Measurements from ENCODE around the gene FGB. TPM values are rescaled to one million over a fixed set of nuclear protein-coding genes. Genes with fewer than 3 reads are reported as not detected.
A peak's percentile ranks its signal among the peaks of the same experiment; 100 is the strongest.

The FGB gene
- total and polyA plus RNA-seq, 9 of the 15 experiments (the other 6 are each of a cell fraction or from before 2014, with no cell fraction given): 0.07 to 1.9 (median 0.13) TPM; not detected in 6

DNA sequence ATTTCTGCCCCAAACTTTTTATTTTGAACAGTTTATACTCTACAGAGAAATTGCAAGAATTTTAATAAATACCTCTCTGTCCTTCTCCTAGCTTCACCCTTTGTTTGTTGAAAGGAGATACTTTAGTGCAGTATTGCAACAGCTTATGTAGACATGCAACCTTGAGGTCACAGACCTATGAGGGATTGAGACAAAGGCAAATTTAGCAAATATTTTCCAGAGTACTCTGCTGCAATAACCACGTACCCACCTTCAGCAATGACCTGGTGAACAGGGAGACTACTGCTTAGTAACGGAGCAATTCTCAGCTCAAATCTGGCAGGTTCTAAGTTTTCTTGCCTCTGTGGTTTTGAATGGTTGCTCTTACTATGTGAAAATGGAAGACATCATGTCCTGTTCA is 14.5 kb downstream of the FGB start:
- H3K9ac ChIP-seq (ENCODE audit: insufficient read depth in 1 of 2, low read depth in 2 of 2, low read length in 2 of 2): no peak overlapping the region
- H2AFZ ChIP-seq (ENCODE audit: low read depth, low read length): no peak overlapping the region
- ATAC-seq: no peak
- no peak overlapping the region for H3K27ac ChIP-seq (ENCODE audit: extremely low read depth, low read depth, low read length)
- H3K4me3 ChIP-seq: no peak overlapping the region
- no peak overlapping the region for H3K4me2 ChIP-seq (ENCODE audit: insufficient read depth, low read length)
- in situ Hi-C loops (cut with MboI) (no loop called here), intact Hi-C loops (cut with micrococcal nuclease) (no loop called here)
- no peaks in the 10 kb centered on the region for H3K36me3 ChIP-seq (ENCODE audit: control insufficient read depth, insufficient read depth, low read length)
- H3K4me1 ChIP-seq (replicated peaks in 1 of 2; ENCODE audit: control insufficient read depth in 2 of 2, insufficient read depth in 2 of 2, low read length in 2 of 2): no peaks in the 10 kb centered on the region; a peak in 1 of 5 replicates
- no peaks in the 10 kb centered on the region for H3K79me2 ChIP-seq (ENCODE audit: control insufficient read depth, insufficient read depth, low read length)
- WGBS (ENCODE audit: insufficient coverage, low coverage, missing lambda C conversion rate): 20% methylated on average over 2 of the region's 2 CpGs
- TF ChIP-seq, protein P1, sequence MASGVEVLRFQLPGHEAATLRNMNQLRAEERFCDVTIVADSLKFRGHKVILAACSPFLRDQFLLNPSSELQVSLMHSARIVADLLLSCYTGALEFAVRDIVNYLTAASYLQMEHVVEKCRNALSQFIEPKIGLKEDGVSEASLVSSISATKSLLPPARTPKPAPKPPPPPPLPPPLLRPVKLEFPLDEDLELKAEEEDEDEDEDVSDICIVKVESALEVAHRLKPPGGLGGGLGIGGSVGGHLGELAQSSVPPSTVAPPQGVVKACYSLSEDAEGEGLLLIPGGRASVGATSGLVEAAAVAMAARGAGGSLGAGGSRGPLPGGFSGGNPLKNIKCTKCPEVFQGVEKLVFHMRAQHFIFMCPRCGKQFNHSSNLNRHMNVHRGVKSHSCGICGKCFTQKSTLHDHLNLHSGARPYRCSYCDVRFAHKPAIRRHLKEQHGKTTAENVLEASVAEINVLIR (CRISPR knock-in tag; IDR thresholded peaks at IDR 0.05): no peak
- no peak for TF ChIP-seq NR1H2 (CRISPR knock-in tag; IDR thresholded peaks at IDR 0.05)
- DNase-seq (ENCODE audit: extremely low read depth in 1 of 4, low spot score in 3 of 4): no peak
- POLR2A ChIA-PET: no interaction called here
- H3K27me3 ChIP-seq (ENCODE audit: control insufficient read depth in 2 of 2, insufficient read depth in 2 of 2, low read length in 2 of 2): no peaks in the 10 kb centered on the region
- no peaks in the 10 kb centered on the region for H4K20me1 ChIP-seq (replicated peaks; ENCODE audit: control insufficient read depth, insufficient read depth, low read length)
- CTCF ChIA-PET (ENCODE audit: low intra/inter-chr PET ratio): no interaction called here
- FAIRE-seq: no peak
- no peaks in the 10 kb centered on the region for H3K9me1 ChIP-seq (ENCODE audit: control insufficient read depth, insufficient read depth, low read length)
- H3K9me3 ChIP-seq (replicated peaks; ENCODE audit: control insufficient read depth, insufficient read depth, low read depth, low read length): no peaks in the 10 kb centered on the region
- no TSS peak for BruUV-seq (replicated peaks)

DNA sequence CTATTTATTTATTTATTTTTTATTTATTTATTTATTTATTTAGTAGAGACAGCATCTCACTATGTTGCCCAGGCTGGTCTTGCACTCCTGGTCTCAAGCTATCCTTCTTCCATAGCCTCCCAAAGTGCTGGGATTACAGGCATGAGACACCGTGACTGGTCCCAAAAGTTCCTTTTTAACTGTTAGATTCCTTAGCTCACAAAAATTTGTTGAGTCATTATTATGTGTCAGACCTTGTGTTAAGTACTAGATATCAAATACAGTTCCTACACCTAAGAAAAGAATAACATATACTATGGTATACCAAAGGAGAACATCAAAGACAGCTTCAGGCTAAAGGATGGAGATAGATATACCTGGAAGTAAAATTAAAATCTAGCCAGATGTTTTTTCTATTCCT is 16.1 kb downstream of the FGB start:
- H3K36me3 ChIP-seq (ENCODE audit: control insufficient read depth, insufficient read depth, low read length): no peaks in the 10 kb centered on the region
- BruUV-seq (replicated peaks): no TSS peak
- no peak overlapping the region for H3K9ac ChIP-seq (ENCODE audit: insufficient read depth in 1 of 2, low read depth in 2 of 2, low read length in 2 of 2)
- in situ Hi-C loops (cut with MboI) (no loop called here), intact Hi-C loops (cut with micrococcal nuclease) (no loop called here)
- FAIRE-seq: no peak
- no peaks in the 10 kb centered on the region; a peak in 1 of 5 replicates for H3K4me1 ChIP-seq (replicated peaks in 1 of 2; ENCODE audit: control insufficient read depth in 2 of 2, insufficient read depth in 2 of 2, low read length in 2 of 2)
- 0% methylated on average over 1 of the region's 1 CpG for WGBS (ENCODE audit: insufficient coverage, low coverage, missing lambda C conversion rate)
- DNase-seq (ENCODE audit: extremely low read depth in 1 of 4, low spot score in 3 of 4): no peak
- H3K79me2 ChIP-seq (ENCODE audit: control insufficient read depth, insufficient read depth, low read length): no peaks in the 10 kb centered on the region
- ChIA-PET POLR2A (no interaction called here), CTCF (ENCODE audit: low intra/inter-chr PET ratio) (no interaction called here)
- no peaks in the 10 kb centered on the region for H3K9me3 ChIP-seq (replicated peaks; ENCODE audit: control insufficient read depth, insufficient read depth, low read depth, low read length)
- no peaks in the 10 kb centered on the region for H3K9me1 ChIP-seq (ENCODE audit: control insufficient read depth, insufficient read depth, low read length)
- ATAC-seq: no peak
- H4K20me1 ChIP-seq (replicated peaks; ENCODE audit: control insufficient read depth, insufficient read depth, low read length): no peaks in the 10 kb centered on the region
- no peak overlapping the region for H3K27ac ChIP-seq (ENCODE audit: extremely low read depth, low read depth, low read length)
- H2AFZ ChIP-seq (ENCODE audit: low read depth, low read length): no peak overlapping the region
- H3K4me2 ChIP-seq (ENCODE audit: insufficient read depth, low read length): no peak overlapping the region
- no peak overlapping the region for H3K4me3 ChIP-seq
- no peaks in the 10 kb centered on the region for H3K27me3 ChIP-seq (ENCODE audit: control insufficient read depth in 2 of 2, insufficient read depth in 2 of 2, low read length in 2 of 2)
- no peak for TF ChIP-seq RHOXF2B (CRISPR knock-in tag; conservative IDR thresholded peaks at IDR 0.05)
- no peak for TF ChIP-seq ZNF668 (CRISPR knock-in tag; IDR thresholded peaks at IDR 0.05)
- peak; percentile 56 for TF ChIP-seq C11orf30 (IDR thresholded peaks at IDR 0.05; ENCODE audit: low read depth)
- TF ChIP-seq, protein P2, sequence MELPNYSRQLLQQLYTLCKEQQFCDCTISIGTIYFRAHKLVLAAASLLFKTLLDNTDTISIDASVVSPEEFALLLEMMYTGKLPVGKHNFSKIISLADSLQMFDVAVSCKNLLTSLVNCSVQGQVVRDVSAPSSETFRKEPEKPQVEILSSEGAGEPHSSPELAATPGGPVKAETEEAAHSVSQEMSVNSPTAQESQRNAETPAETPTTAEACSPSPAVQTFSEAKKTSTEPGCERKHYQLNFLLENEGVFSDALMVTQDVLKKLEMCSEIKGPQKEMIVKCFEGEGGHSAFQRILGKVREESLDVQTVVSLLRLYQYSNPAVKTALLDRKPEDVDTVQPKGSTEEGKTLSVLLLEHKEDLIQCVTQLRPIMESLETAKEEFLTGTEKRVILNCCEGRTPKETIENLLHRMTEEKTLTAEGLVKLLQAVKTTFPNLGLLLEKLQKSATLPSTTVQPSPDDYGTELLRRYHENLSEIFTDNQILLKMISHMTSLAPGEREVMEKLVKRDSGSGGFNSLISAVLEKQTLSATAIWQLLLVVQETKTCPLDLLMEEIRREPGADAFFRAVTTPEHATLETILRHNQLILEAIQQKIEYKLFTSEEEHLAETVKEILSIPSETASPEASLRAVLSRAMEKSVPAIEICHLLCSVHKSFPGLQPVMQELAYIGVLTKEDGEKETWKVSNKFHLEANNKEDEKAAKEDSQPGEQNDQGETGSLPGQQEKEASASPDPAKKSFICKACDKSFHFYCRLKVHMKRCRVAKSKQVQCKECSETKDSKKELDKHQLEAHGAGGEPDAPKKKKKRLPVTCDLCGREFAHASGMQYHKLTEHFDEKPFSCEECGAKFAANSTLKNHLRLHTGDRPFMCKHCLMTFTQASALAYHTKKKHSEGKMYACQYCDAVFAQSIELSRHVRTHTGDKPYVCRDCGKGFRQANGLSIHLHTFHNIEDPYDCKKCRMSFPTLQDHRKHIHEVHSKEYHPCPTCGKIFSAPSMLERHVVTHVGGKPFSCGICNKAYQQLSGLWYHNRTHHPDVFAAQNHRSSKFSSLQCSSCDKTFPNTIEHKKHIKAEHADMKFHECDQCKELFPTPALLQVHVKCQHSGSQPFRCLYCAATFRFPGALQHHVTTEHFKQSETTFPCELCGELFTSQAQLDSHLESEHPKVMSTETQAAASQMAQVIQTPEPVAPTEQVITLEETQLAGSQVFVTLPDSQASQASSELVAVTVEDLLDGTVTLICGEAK (IDR thresholded peaks at IDR 0.05): no peak
- TF ChIP-seq, protein P2 (CRISPR knock-in tag; IDR thresholded peaks at IDR 0.05): no peak

Data from K562 (cell line).